ENCODE measurements around the gene SMOC2.

DNA sequence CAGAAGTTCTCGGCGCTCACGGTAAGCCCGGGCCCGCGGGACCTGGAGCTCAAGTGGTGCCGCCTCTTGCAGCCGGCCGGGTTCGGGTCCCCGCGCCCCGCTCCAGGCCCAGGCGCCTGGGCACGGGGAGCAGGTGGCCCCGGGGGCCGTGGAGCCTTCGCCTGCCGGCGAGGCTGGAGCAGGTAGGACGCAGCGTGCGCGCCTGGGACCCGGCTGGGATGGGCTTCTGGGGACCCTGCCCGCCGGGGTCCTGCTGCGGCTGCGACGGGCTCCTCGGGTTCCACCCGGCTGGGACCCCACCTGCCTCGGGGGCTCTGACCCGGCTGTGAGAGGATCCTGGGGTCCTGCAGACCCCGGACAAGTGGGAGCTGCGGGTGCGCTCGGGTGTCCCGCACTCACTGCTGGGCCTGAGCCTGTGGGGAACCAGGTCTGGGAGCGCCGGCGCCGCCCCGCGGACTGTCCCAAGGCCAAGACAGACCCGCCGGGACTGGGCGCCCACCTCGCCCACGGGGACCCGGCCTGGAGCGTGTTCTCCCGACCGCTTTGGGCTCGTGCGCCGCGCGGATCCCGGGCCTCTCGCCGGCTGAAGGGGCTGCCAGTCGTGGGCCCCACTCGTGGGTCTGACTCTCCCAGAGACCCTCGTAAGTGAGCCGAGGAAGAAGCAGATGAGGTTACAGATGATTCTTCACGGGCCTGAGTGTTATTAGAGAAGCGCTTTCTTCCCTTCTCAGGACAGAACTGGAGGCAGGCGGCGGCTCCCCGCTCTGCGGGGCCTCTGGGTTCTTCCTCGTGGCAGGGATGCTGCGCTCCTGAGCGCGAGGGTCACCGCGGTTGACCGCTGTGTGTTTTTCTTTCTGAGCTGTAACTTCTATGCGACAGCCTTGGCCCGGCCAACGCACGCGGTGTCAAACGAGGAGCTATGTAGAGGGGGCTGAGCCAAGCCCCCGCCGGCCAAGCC lies 729 bp downstream of the SMOC2 start:
- TF ChIP-seq, protein P1, sequence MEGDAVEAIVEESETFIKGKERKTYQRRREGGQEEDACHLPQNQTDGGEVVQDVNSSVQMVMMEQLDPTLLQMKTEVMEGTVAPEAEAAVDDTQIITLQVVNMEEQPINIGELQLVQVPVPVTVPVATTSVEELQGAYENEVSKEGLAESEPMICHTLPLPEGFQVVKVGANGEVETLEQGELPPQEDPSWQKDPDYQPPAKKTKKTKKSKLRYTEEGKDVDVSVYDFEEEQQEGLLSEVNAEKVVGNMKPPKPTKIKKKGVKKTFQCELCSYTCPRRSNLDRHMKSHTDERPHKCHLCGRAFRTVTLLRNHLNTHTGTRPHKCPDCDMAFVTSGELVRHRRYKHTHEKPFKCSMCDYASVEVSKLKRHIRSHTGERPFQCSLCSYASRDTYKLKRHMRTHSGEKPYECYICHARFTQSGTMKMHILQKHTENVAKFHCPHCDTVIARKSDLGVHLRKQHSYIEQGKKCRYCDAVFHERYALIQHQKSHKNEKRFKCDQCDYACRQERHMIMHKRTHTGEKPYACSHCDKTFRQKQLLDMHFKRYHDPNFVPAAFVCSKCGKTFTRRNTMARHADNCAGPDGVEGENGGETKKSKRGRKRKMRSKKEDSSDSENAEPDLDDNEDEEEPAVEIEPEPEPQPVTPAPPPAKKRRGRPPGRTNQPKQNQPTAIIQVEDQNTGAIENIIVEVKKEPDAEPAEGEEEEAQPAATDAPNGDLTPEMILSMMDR (IDR thresholded peaks at IDR 0.05), result no peak
- no peak for TF ChIP-seq EZH2 (IDR thresholded peaks at IDR 0.05; ENCODE audit: borderline replicate concordance, insufficient read depth, low read depth, low read length, poor library complexity, severe bottlenecking)

Measured in B cell (primary cell).